ENCODE data around the gene CAPN14.

The CAPN14 gene

GRCh38 chr2:31217465-31218200 is at the start of gene CAPN14:
TSS of gene CAPN14 (minus strand) at chr2:31217515. CDS start at chr2:31205447, 12,068 bp downstream.
- CTCF ChIA-PET: no interaction called here
- TF ChIP-seq CTCF (conservative IDR thresholded peaks at IDR 0.05; ENCODE audit: low read depth): no peak

GRCh38 chr2:31266804-31267203 is 49.5 kb upstream of the CAPN14 start:
- POLR2A ChIA-PET (ENCODE audit: low non-redundant PET): no interaction called here
- no peak for TF ChIP-seq CTCF (conservative IDR thresholded peaks at IDR 0.05; ENCODE audit: low read depth)
- CTCF ChIA-PET: no interaction called here

More at GRCh38 chr2:31217465-31218200, at the start of gene CAPN14:
- POLR2A ChIA-PET (ENCODE audit: low non-redundant PET): no interaction called here
- no peak for DNase-seq (ENCODE audit: low spot score)
- H3K27ac ChIP-seq: no peak within 1 kb of the TSS

GRCh38 chr2:31265234-31265633 is 47.9 kb upstream of the CAPN14 start:
- no peak for DNase-seq (ENCODE audit: low spot score)
- TF ChIP-seq CTCF (conservative IDR thresholded peaks at IDR 0.05; ENCODE audit: low read depth): no peak
- POLR2A ChIA-PET (ENCODE audit: low non-redundant PET): no interaction called here
- no peak overlapping the region for H3K27ac ChIP-seq
- CTCF ChIA-PET: no interaction called here

More at GRCh38 chr2:31266804-31267203, 49.5 kb upstream of the CAPN14 start:
- no peak overlapping the region for H3K27ac ChIP-seq
- no peak for DNase-seq (ENCODE audit: low spot score)

- POLR2A ChIA-PET (ENCODE audit: low non-redundant PET): no interaction called here
- TF ChIP-seq CTCF (conservative IDR thresholded peaks at IDR 0.05; ENCODE audit: low read depth): no peak
- CTCF ChIA-PET: interaction anchor here (0.7 kb wide), 1 partner anchor 30 kb away, joined by 3 read pairs; no protein-coding TSS in a partner anchor
- H3K27ac ChIP-seq: no peak overlapping the region
- no peak for DNase-seq (ENCODE audit: low spot score)
Measured at GRCh38 chr2:31263636-31264190, 46.4 kb upstream of the CAPN14 start.

GRCh38 chr2:31260870-31261269 is 43.6 kb upstream of the CAPN14 start:
- TF ChIP-seq CTCF (conservative IDR thresholded peaks at IDR 0.05; ENCODE audit: low read depth): no peak
- ChIA-PET CTCF (no interaction called here), POLR2A (ENCODE audit: low non-redundant PET) (no interaction called here)
- H3K27ac ChIP-seq: no peak overlapping the region
- DNase-seq (ENCODE audit: low spot score): no peak

GRCh38 chr2:31259075-31259474 is 41.8 kb upstream of the CAPN14 start:
- no peak for TF ChIP-seq CTCF (conservative IDR thresholded peaks at IDR 0.05; ENCODE audit: low read depth)
- DNase-seq (ENCODE audit: low spot score): no peak
- ChIA-PET POLR2A (ENCODE audit: low non-redundant PET) (no interaction called here), CTCF (interaction anchor here (0.6 kb wide), 1 partner anchor 18 kb away, joined by 3 read pairs; no protein-coding TSS in a partner anchor)
- no peak overlapping the region for H3K27ac ChIP-seq
